ENCODE measurements around the gene GPR27. TPM values are rescaled to one million over a fixed set of nuclear protein-coding genes. Genes with fewer than 3 reads are reported as not detected.

Gene GPR27
- total and polyA plus RNA-seq, 10 of the 15 experiments (the other 5 are each of a cell fraction or from before 2014, with no cell fraction given): not detected

DNA sequence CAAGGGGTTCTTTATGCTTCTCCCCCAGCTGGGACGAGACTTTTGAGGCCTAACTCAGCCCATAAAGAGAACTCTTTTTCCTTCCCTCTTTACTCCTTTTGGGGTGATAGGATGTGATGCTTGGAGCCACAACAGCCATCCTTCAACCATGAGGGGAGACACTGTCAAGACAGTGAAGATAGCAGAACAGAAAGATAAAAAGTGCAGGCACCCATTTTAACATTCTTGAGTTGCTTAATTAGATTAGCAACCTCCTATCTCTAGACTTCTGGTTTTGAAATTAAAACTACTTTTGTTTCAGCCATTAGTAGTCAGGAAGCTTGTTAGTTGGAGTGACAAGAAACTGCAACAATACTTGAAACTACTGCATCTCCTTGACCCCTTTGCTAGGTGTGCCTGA lies 6.5 kb downstream of the GPR27 start (continued):
- no peak for TF ChIP-seq NFYB (IDR thresholded peaks at IDR 0.05; ENCODE audit: insufficient read depth, low read depth, low read length)
- TF ChIP-seq, protein P1, sequence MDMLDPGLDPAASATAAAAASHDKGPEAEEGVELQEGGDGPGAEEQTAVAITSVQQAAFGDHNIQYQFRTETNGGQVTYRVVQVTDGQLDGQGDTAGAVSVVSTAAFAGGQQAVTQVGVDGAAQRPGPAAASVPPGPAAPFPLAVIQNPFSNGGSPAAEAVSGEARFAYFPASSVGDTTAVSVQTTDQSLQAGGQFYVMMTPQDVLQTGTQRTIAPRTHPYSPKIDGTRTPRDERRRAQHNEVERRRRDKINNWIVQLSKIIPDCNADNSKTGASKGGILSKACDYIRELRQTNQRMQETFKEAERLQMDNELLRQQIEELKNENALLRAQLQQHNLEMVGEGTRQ (IDR thresholded peaks at IDR 0.05; ENCODE audit: borderline replicate concordance, low read depth, low read length): no peak
- TF ChIP-seq, protein P2, sequence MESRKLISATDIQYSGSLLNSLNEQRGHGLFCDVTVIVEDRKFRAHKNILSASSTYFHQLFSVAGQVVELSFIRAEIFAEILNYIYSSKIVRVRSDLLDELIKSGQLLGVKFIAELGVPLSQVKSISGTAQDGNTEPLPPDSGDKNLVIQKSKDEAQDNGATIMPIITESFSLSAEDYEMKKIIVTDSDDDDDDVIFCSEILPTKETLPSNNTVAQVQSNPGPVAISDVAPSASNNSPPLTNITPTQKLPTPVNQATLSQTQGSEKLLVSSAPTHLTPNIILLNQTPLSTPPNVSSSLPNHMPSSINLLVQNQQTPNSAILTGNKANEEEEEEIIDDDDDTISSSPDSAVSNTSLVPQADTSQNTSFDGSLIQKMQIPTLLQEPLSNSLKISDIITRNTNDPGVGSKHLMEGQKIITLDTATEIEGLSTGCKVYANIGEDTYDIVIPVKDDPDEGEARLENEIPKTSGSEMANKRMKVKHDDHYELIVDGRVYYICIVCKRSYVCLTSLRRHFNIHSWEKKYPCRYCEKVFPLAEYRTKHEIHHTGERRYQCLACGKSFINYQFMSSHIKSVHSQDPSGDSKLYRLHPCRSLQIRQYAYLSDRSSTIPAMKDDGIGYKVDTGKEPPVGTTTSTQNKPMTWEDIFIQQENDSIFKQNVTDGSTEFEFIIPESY (IDR thresholded peaks at IDR 0.05): no peak
- no peak for TF ChIP-seq RCOR1 (conservative IDR thresholded peaks at IDR 0.05; ENCODE audit: low read depth, low read length)
- TF ChIP-seq FOS (IDR thresholded peaks at IDR 0.05; ENCODE audit: borderline replicate concordance, extremely low read depth, insufficient read length): no peak
- TF ChIP-seq JUND (IDR thresholded peaks at IDR 0.05; ENCODE audit: low read depth, low read length): no peak

DNA sequence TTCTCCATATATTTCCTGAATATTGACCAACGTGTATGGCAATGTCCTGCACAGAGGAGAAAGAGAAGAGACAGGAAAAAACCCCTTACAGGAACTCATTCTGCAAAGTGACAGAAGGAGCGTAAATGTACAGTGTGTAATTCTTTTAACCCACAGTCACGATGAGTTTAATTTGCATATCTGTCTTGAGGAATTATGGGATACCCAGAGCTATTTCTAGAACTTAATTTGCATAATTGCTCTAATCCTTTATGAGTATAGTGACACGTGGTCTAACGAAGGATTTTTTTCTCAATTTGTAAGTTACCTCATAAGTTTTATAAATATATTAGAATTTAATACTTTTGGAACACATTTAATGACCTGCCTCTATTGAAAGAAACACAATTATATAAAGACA lies 9.8 kb downstream of the GPR27 start:
- BruUV-seq (replicated peaks): no TSS peak
- no peaks in the 10 kb centered on the region for H3K36me3 ChIP-seq (ENCODE audit: control insufficient read depth in 2 of 2, insufficient read depth in 2 of 2, low read length in 1 of 2)
- 20% methylated on average over 5 of the region's 5 CpGs for WGBS (ENCODE audit: insufficient coverage, insufficient replicate concordance, low lambda C conversion rate, missing lambda C conversion rate)
- DNase-seq (ENCODE audit: low read depth, low spot score) (no peak), ATAC-seq (no peak), FAIRE-seq (no peak)
- no peaks in the 10 kb centered on the region for H3K9me3 ChIP-seq (replicated peaks; ENCODE audit: control insufficient read depth, insufficient read depth, low read length)
- ChIA-PET POLR2A (no interaction called here), RAD21 (ENCODE audit: unreplicated experiment) (no interaction called here), CTCF (interaction anchor here (0.8 to 1.7 kb wide), 2 partner anchors 9 to 33 kb away, joined by 3 to 4 read pairs; no protein-coding TSS in a partner anchor), SMC1A (ENCODE audit: uncharacterized antibody, unreplicated experiment) (no interaction called here)
- H3K4me1 ChIP-seq (ENCODE audit: control insufficient read depth, insufficient read depth, low read length): no peaks in the 10 kb centered on the region
- no peaks in the 10 kb centered on the region for H3K27me3 ChIP-seq (replicated peaks in 1 of 2; ENCODE audit: control insufficient read depth in 2 of 2, insufficient read depth in 2 of 2, low read length in 1 of 2)
- in situ Hi-C loops (cut with MboI): no loop called here
- H3K4me3 ChIP-seq: no peak overlapping the region
- H4K20me1 ChIP-seq (ENCODE audit: control insufficient read depth, insufficient read depth): no peaks in the 10 kb centered on the region
- H3K79me2 ChIP-seq (ENCODE audit: control insufficient read depth, insufficient read depth, low read length): no peaks in the 10 kb centered on the region
- intact Hi-C loops (cut with micrococcal nuclease; ENCODE audit: unreplicated experiment): no loop called here
- no peak overlapping the region for H3K9ac ChIP-seq (ENCODE audit: control insufficient read depth, insufficient read depth, low read length)
- TF ChIP-seq SPI1 (IDR thresholded peaks at IDR 0.05; ENCODE audit: borderline replicate concordance, insufficient read depth, low read depth, low read length) (no peak), YBX1 (IDR thresholded peaks at IDR 0.05) (no peak)
- no peak overlapping the region for H3K4me2 ChIP-seq (ENCODE audit: control insufficient read depth, insufficient read depth)
- no peak overlapping the region for H3K27ac ChIP-seq (ENCODE audit: control insufficient read depth, insufficient read depth)
- no peak overlapping the region for H2AFZ ChIP-seq (ENCODE audit: control insufficient read depth, low read depth, low read length)
